Natural killer cell (primary cell): ENCODE results near the gene RNF186. TPM values are rescaled to one million over a fixed set of nuclear protein-coding genes. Genes with fewer than 3 reads are reported as not detected.

ENCODE experiments used
- ATAC-seq, 3 donors: fragments of 150-1000 bp in 2 of 3; fragments of 200-7000 bp in 1 of 3; cut with Tn5 transposase; 1 replicate in 1 of 3; 2 replicates in 2 of 3; pipeline ENCODE4 v1.10.0; 2021; ENCODE audit warnings: mild to moderate bottlenecking in 2 of 3, moderate library complexity in 2 of 3
- DNase-seq, 2 donors: peaks; one replicate each; pipeline versions ENCODE4 v3.0.0 to v3.0.0-alpha.2; 2013 to 2021; ENCODE audit warnings: mixed read lengths in 1 of 2
- H3K27ac ChIP-seq: one replicate; pipeline ENCODE4 v1.5.1; 2013; ENCODE audit warnings: mild to moderate bottlenecking, low read length
- H3K27me3 ChIP-seq: one replicate; pipeline ENCODE4 v1.6.1; 2013; ENCODE audit warnings: low read length; ENCODE audit not compliant: control insufficient read depth, insufficient read depth
- H3K36me3 ChIP-seq: one replicate; pipeline ENCODE4 v1.6.1; 2013; ENCODE audit warnings: low read length; ENCODE audit not compliant: control insufficient read depth, insufficient read depth
- H3K4me1 ChIP-seq: one replicate; pipeline ENCODE4 v1.6.1; 2013; ENCODE audit warnings: low read length; ENCODE audit not compliant: control insufficient read depth, insufficient read depth
- H3K4me3 ChIP-seq: one replicate; pipeline ENCODE4 v1.5.1; 2013; ENCODE audit warnings: low read length
- H3K9me3 ChIP-seq: one replicate; pipeline ENCODE4 v1.6.1; 2013; ENCODE audit warnings: low read length; ENCODE audit not compliant: control insufficient read depth, insufficient read depth
- H3K27ac Mint-ChIP-seq, 2 donors: one replicate each; pipeline ENCODE4 v1.8.0; 2022; ENCODE audit warnings: mild to moderate bottlenecking in 2 of 2, mixed read lengths in 2 of 2, moderate library complexity in 1 of 2
- H3K27me3 Mint-ChIP-seq, 2 donors: one replicate each; pipeline ENCODE4 v1.8.0; 2022; ENCODE audit warnings: low read depth in 2 of 2, mixed read lengths in 2 of 2
- H3K36me3 Mint-ChIP-seq: one replicate; pipeline ENCODE4 v1.8.0; 2022; ENCODE audit warnings: mixed read lengths
- H3K4me1 Mint-ChIP-seq, 2 donors: one replicate each; pipeline ENCODE4 v1.8.0; 2022; ENCODE audit warnings: mixed read lengths in 2 of 2
- H3K4me3 Mint-ChIP-seq: one replicate; pipeline ENCODE4 v1.8.0; 2022; ENCODE audit warnings: mild to moderate bottlenecking, moderate library complexity, mixed read lengths
- H3K9me3 Mint-ChIP-seq, 2 donors: one replicate each; pipeline ENCODE4 v1.8.0; 2022; ENCODE audit warnings: mixed read lengths in 2 of 2
- CTCF ChIP-seq: fragments of 200-600 bp; IDR thresholded peaks from one replicate; pipeline ENCODE4 v1.8.0; 2022; ENCODE audit warnings: antibody characterized with exemption
- WGBS: methylation state at CpG from one replicate; pipeline ENCODE4 v1.1.7; 2013; ENCODE audit warnings: missing lambda C conversion rate; ENCODE audit not compliant: insufficient coverage; 5-methylcytosine and 5-hydroxymethylcytosine counted together
- intact Hi-C: fragments of 100-400 bp; cut with micrococcal nuclease; formaldehyde crosslinking; loops from one replicate; pipeline ENCODE4 v1.14.2; 2022
- total RNA-seq, 4 donors: library from RNA; stranded (reverse); fragments of 120-200 nt in 1 of 4; gene quantifications; one replicate each; pipeline versions ENCODE4 v1.2.3 to v1.2.4, GENCODE V29; 2013 to 2022

Gene RNF186
- total RNA-seq, 3 donors from 2014 or later (not counting 1 experiment from before 2014, with no cell fraction given): not detected

- H3K27me3 Mint-ChIP-seq: no peaks in the 10 kb centered on the region
- peaks cover 19% of the 10 kb centered on the region for H3K36me3 ChIP-seq
- ATAC-seq: no peak
- H3K27ac ChIP-seq: no peak overlapping the region
- H3K27me3 ChIP-seq: no peaks in the 10 kb centered on the region
- H3K4me3 Mint-ChIP-seq: no peak overlapping the region
- no peaks in the 10 kb centered on the region for H3K9me3 Mint-ChIP-seq
- DNase-seq: no peak
- no peaks in the 10 kb centered on the region for H3K4me1 ChIP-seq
- no peaks in the 10 kb centered on the region for H3K4me1 Mint-ChIP-seq
- H3K9me3 ChIP-seq: no peaks in the 10 kb centered on the region
- no peak overlapping the region for H3K27ac Mint-ChIP-seq
- no peaks in the 10 kb centered on the region for H3K36me3 Mint-ChIP-seq
- intact Hi-C loops: loop anchor here (10.0 kb wide), 1 partner anchor 1985 kb away; no protein-coding TSS in a partner anchor
- 88% methylated on average over 10 of the region's 10 CpGs for WGBS
- H3K4me3 ChIP-seq: no peak overlapping the region
- TF ChIP-seq CTCF: no peak
Measured at GRCh38 chr1:19769211-19769932, 45.7 kb downstream of the RNF186 start.

GRCh38 chr1:19768353-19769210 lies 46.5 kb downstream of the RNF186 start:
- H3K27ac ChIP-seq: no peak overlapping the region
- intact Hi-C loops: loop anchor here (10.0 kb wide), 1 partner anchor 1986 kb away; no protein-coding TSS in a partner anchor
- 95% methylated on average over 18 of the region's 18 CpGs for WGBS
- H3K4me1 ChIP-seq: no peaks in the 10 kb centered on the region
- no peaks in the 10 kb centered on the region for H3K27me3 ChIP-seq
- H3K36me3 ChIP-seq: peaks cover 19% of the 10 kb centered on the region
- H3K9me3 ChIP-seq: no peaks in the 10 kb centered on the region
- Mint-ChIP-seq H3K4me3 (no peak overlapping the region), H3K27ac (no peak overlapping the region), H3K4me1 (no peaks in the 10 kb centered on the region), H3K9me3 (no peaks in the 10 kb centered on the region), H3K36me3 (no peaks in the 10 kb centered on the region), H3K27me3 (no peaks in the 10 kb centered on the region)
- no peak for DNase-seq
- no peak for ATAC-seq
- H3K4me3 ChIP-seq: no peak overlapping the region
- no peak for TF ChIP-seq CTCF

GRCh38 chr1:19765623-19766022 lies 49.5 kb downstream of the RNF186 start:
- no peaks in the 10 kb centered on the region for H3K4me1 Mint-ChIP-seq
- H3K9me3 Mint-ChIP-seq: no peaks in the 10 kb centered on the region
- H3K27ac Mint-ChIP-seq: no peak overlapping the region
- H3K27ac ChIP-seq: no peak overlapping the region
- 81% methylated on average over 10 of the region's 10 CpGs for WGBS
- ATAC-seq (no peak), DNase-seq (no peak)
- no peak for TF ChIP-seq CTCF
- no peak overlapping the region for H3K4me3 ChIP-seq
- intact Hi-C loops: loop anchor here (10.0 kb wide), 1 partner anchor 1989 kb away; no protein-coding TSS in a partner anchor
- H3K27me3 ChIP-seq: no peaks in the 10 kb centered on the region
- no peaks in the 10 kb centered on the region for H3K9me3 ChIP-seq
- no peaks in the 10 kb centered on the region for H3K4me1 ChIP-seq
- no peak overlapping the region for H3K4me3 Mint-ChIP-seq
- H3K27me3 Mint-ChIP-seq: no peaks in the 10 kb centered on the region
- H3K36me3 ChIP-seq: peaks cover 15% of the 10 kb centered on the region
- H3K36me3 Mint-ChIP-seq: no peaks in the 10 kb centered on the region
